HL-60 (cell line): Measurements from ENCODE around the gene TINAGL1.
A peak's percentile ranks its signal among the peaks of the same experiment; 100 is the strongest.

Experiments
- DNase-seq, 2 experiments: peaks; one replicate each; pipeline ENCODE4 v3.0.0-alpha.2; 2010 to 2020; ENCODE audit warnings: low read depth in 1 of 2, low spot score in 1 of 2
- H3K27ac ChIP-seq: fragments of 250-450 bp; sonication (Bioruptor Pico); replicated peaks from 2 replicates; pipeline ENCODE4 v1.5.1; 2020; ENCODE audit warnings: mild to moderate bottlenecking, moderate library complexity
- H3K27me3 ChIP-seq: fragments of 250-450 bp; sonication (Bioruptor Pico); 2 replicates; pipeline ENCODE4 v1.5.1; 2021; ENCODE audit warnings: mild to moderate bottlenecking, moderate library complexity; ENCODE audit not compliant: insufficient read depth, poor library complexity, severe bottlenecking
- H3K4me3 ChIP-seq: replicated peaks from 2 replicates; pipeline ENCODE4 v1.5.1; 2011; ENCODE audit warnings: mild to moderate bottlenecking, control low read depth, low read length; ENCODE audit not compliant: insufficient read depth
- CTCF ChIP-seq: IDR thresholded peaks from one replicate; pipeline ENCODE4 v1.5.1; 2011; ENCODE audit warnings: low read length, control low read depth, inconsistent platforms; ENCODE audit not compliant: insufficient read depth
- GABPA ChIP-seq: IDR thresholded peaks from 2 replicates; pipeline ENCODE4 v1.6.1; 2012; ENCODE audit warnings: low read depth
- POLR2AphosphoS5 ChIP-seq: IDR thresholded peaks from 2 replicates; pipeline ENCODE4 v1.6.1; 2012; ENCODE audit warnings: low read depth
- REST ChIP-seq: IDR thresholded peaks from 2 replicates; pipeline ENCODE4 v1.6.1; 2012; ENCODE audit warnings: low read depth; ENCODE audit not compliant: insufficient replicate concordance
- SPI1 ChIP-seq: IDR thresholded peaks from 2 replicates; pipeline ENCODE4 v1.6.1; 2012; ENCODE audit warnings: low read depth, mild to moderate bottlenecking, borderline replicate concordance

Gene TINAGL1

GRCh38 chr1:31628931-31629556, 52.7 kb downstream of the TINAGL1 start:
- no peak for DNase-seq
- no peaks in the 10 kb centered on the region for H3K27me3 ChIP-seq
- no peak for TF ChIP-seq SPI1
- TF ChIP-seq POLR2AphosphoS5, result no peak
- TF ChIP-seq GABPA, result no peak
- TF ChIP-seq REST, result no peak
- TF ChIP-seq CTCF, result no peak

GRCh38 chr1:31632649-31633048, 56.3 kb downstream of the TINAGL1 start:
- TF ChIP-seq CTCF, result no peak
- no peak for TF ChIP-seq SPI1
- no peak for TF ChIP-seq GABPA
- no peak for TF ChIP-seq REST
- no peak for TF ChIP-seq POLR2AphosphoS5
- Histone ChIP-seq H3K27me3 (no peaks in the 10 kb centered on the region), H3K4me3 (no peak overlapping the region), H3K27ac (no peak overlapping the region)
- DNase-seq, result no peak

More at GRCh38 chr1:31628931-31629556, 52.7 kb downstream of the TINAGL1 start:
- Histone ChIP-seq H3K27ac (no peak overlapping the region), H3K4me3 (no peak overlapping the region)

GRCh38 chr1:31633117-31633516, 56.8 kb downstream of the TINAGL1 start:
- Histone ChIP-seq H3K4me3 (no peak overlapping the region), H3K27ac (no peak overlapping the region), H3K27me3 (no peaks in the 10 kb centered on the region)
- TF ChIP-seq CTCF (peak; percentile 52), GABPA (no peak)
- DNase-seq, result peak in 1 of 2 experiments; percentile 39
